DOHH2 (cell line): Measurements from ENCODE around the gene HSPA6.
A peak's percentile ranks its signal among the peaks of the same experiment; 100 is the strongest.
"Not testable (repeated sequence)": the region's sequence is repeated elsewhere in the genome, so short reads cannot be mapped to it uniquely, and the experiment has no call there.

Experiments
- H3F3A ChIP-seq: fragments of 200-600 bp; sonication (generic), shearing (Covaris generic); 2 replicates; pipeline ENCODE4 v1.6.0; 2016; ENCODE audit warnings: antibody characterized with exemption, mild to moderate bottlenecking; ENCODE audit not compliant: control insufficient read depth, insufficient read depth
- H3K27ac ChIP-seq: fragments of 200-600 bp; sonication (generic); 2 replicates; pipeline ENCODE4 v1.5.1; 2014; ENCODE audit warnings: low read depth, mild to moderate bottlenecking, low read length, moderate library complexity
- H3K27me3 ChIP-seq: fragments of 200-600 bp; sonication (generic); 2 replicates; pipeline ENCODE4 v1.6.1; 2014; ENCODE audit warnings: mild to moderate bottlenecking, low read length, mixed read lengths; ENCODE audit not compliant: control insufficient read depth
- H3K36me3 ChIP-seq: fragments of 200-600 bp; sonication (generic); 2 replicates; pipeline ENCODE4 v1.6.1; 2014; ENCODE audit warnings: mild to moderate bottlenecking, low read length, moderate library complexity, mixed read lengths; ENCODE audit not compliant: control insufficient read depth
- H3K4me1 ChIP-seq: fragments of 200-600 bp; sonication (generic); 2 replicates; pipeline ENCODE4 v1.6.1; 2014; ENCODE audit warnings: mild to moderate bottlenecking, low read length, mixed read lengths; ENCODE audit not compliant: control insufficient read depth
- H3K4me2 ChIP-seq: fragments of 200-600 bp; sonication (generic); 2 replicates; pipeline ENCODE4 v1.6.0; 2014; ENCODE audit warnings: mild to moderate bottlenecking, low read length, moderate library complexity
- H3K4me3 ChIP-seq: fragments of 200-600 bp; sonication (generic); 2 replicates; pipeline ENCODE4 v1.5.1; 2014; ENCODE audit warnings: mild to moderate bottlenecking, low read length, mixed read lengths
- H3K79me2 ChIP-seq: fragments of 200-600 bp; sonication (generic); 2 replicates; pipeline ENCODE4 v1.6.1; 2014; ENCODE audit warnings: mild to moderate bottlenecking, low read length, mixed read lengths; ENCODE audit not compliant: control insufficient read depth
- H3K9me2 ChIP-seq: fragments of 200-600 bp; sonication (generic); replicated peaks from 2 replicates; pipeline ENCODE4 v1.6.1; 2014; ENCODE audit warnings: mild to moderate bottlenecking, low read length, mixed read lengths; ENCODE audit not compliant: control insufficient read depth
- H3K9me3 ChIP-seq: fragments of 200-600 bp; sonication (generic); 2 replicates; pipeline ENCODE4 v1.6.1; 2014; ENCODE audit warnings: antibody characterized with exemption, low read length, mixed read lengths; ENCODE audit not compliant: control insufficient read depth, insufficient read depth
- H4K20me1 ChIP-seq: fragments of 200-600 bp; sonication (generic); 2 replicates; pipeline ENCODE4 v1.6.0; 2014; ENCODE audit warnings: low read depth, mild to moderate bottlenecking, antibody characterized with exemption, low read length, moderate library complexity; ENCODE audit not compliant: control insufficient read depth, insufficient read depth
- EZH2phosphoT487 ChIP-seq: fragments of 200-600 bp; sonication (generic); IDR thresholded peaks from 2 replicates; pipeline ENCODE4 v1.6.1; 2017; ENCODE audit warnings: borderline replicate concordance, mild to moderate bottlenecking, antibody characterized with exemption, low read length, moderate library complexity, mixed read lengths

Gene HSPA6

DNA sequence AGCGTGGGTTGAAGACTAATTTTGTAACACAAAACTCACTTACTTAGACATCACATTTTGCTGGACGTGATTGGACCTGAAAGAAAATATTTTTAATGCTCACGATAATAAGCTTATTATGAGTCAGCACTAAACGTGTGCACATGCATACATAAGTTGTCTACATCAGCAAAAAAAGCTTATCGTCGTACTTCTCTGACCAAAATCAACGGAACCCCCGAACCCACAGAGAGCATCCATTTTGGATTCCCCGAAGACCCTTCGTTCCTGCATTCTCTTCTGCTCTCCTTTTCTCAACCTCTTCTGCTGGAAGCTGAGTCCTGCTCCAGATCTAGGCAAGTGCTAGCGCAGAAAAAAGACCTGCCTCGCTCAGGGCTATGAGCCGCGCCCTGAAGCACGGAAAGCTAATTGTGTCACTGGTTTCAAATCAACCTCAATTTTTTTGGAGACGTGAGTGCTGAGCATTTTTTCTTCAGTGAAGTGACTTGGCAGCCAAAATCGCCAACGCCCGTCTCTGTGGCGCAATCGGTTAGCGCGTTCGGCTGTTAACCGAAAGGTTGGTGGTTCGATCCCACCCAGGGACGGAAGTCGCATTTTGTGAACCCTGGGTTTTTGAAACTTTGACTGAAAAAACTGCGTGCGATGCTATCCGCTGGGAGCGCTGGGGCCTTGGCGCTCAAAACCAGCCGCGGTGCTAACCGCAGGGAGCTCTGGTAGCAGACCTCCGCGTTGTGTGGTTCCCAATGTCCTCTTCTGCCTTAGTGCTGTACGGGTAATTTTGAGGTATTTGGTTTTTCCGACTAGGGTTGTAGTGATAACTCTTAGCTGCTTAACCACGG is 15.6 kb downstream of the HSPA6 start:
- H3K9me2 ChIP-seq, H3K9me3 ChIP-seq, H4K20me1 ChIP-seq, H3K36me3 ChIP-seq, H3F3A ChIP-seq, H3K27ac ChIP-seq, H3K79me2 ChIP-seq: not testable (repeated sequence)
- peak overlapping the region; percentile 70 for H3K4me3 ChIP-seq
- H3K27me3 ChIP-seq = peaks cover 35% of the 10 kb centered on the region
- peaks cover 14% of the 10 kb centered on the region for H3K4me1 ChIP-seq
- H3K4me2 ChIP-seq = peak overlapping the region; percentile 73
- peak; percentile 64; the same call in 1 of the 2 replicates for TF ChIP-seq EZH2phosphoT487

DNA sequence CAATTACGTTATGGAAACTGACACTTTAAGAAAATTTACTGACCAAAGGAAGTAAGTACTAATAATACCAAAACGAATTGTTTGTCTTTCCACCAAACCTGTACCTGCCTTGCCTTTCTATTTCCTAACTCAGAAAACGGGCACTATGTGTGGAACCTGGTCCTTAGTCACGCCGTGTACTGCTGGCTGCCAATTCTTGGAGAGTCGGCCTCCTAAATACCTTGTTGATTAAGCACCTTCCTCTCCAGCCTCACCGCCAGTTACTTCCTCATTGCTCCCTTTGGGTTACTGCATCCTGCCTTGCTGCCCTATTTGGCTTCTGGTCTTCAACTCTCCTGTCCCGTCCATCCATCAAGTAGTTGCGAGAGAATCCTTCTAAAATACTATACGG is 16.2 kb downstream of the HSPA6 start:
- H3K9me3 ChIP-seq, H3K9me2 ChIP-seq, H4K20me1 ChIP-seq, H3K79me2 ChIP-seq, H3F3A ChIP-seq, H3K27ac ChIP-seq, H3K36me3 ChIP-seq: not testable (repeated sequence)
- Histone ChIP-seq H3K4me3 (peak overlapping the region; percentile 70), H3K27me3 (peaks cover 35% of the 10 kb centered on the region), H3K4me1 (peaks cover 14% of the 10 kb centered on the region), H3K4me2 (peak overlapping the region; percentile 73)

GRCh38 chr1:161542091-161542559 is 17.8 kb downstream of the HSPA6 start:
- not testable (repeated sequence) for H4K20me1 ChIP-seq, H3K79me2 ChIP-seq, H3K36me3 ChIP-seq, H3K27ac ChIP-seq, H3K9me3 ChIP-seq, H3K9me2 ChIP-seq, H3F3A ChIP-seq, H3K4me3 ChIP-seq, H3K4me2 ChIP-seq
- peaks cover 14% of the 10 kb centered on the region for H3K4me1 ChIP-seq
- H3K27me3 ChIP-seq = peaks cover 35% of the 10 kb centered on the region

- H3F3A ChIP-seq, H3K4me2 ChIP-seq, H3K4me3 ChIP-seq, H3K36me3 ChIP-seq, H4K20me1 ChIP-seq, H3K27ac ChIP-seq, H3K9me3 ChIP-seq, H3K79me2 ChIP-seq, H3K9me2 ChIP-seq: not testable (repeated sequence)
- peaks cover 14% of the 10 kb centered on the region for H3K4me1 ChIP-seq
- peaks cover 35% of the 10 kb centered on the region for H3K27me3 ChIP-seq
Observed at GRCh38 chr1:161543125-161543524, 18.8 kb downstream of the HSPA6 start.

- H3K9me3 ChIP-seq, H3K9me2 ChIP-seq, H3K4me3 ChIP-seq, H3K4me1 ChIP-seq, H3K27ac ChIP-seq, H3K36me3 ChIP-seq, H3F3A ChIP-seq, H3K79me2 ChIP-seq, H3K4me2 ChIP-seq, H4K20me1 ChIP-seq: not testable (repeated sequence)
- peaks cover 23% of the 10 kb centered on the region for H3K27me3 ChIP-seq
Observed at GRCh38 chr1:161545005-161545731, 20.8 kb downstream of the HSPA6 start.

GRCh38 chr1:161547995-161548741 is 23.8 kb downstream of the HSPA6 start:
- not testable (repeated sequence) for H3F3A ChIP-seq, H3K4me3 ChIP-seq, H3K36me3 ChIP-seq, H4K20me1 ChIP-seq, H3K27ac ChIP-seq, H3K9me3 ChIP-seq, H3K79me2 ChIP-seq, H3K4me2 ChIP-seq, H3K4me1 ChIP-seq, H3K9me2 ChIP-seq, H3K27me3 ChIP-seq

DNA sequence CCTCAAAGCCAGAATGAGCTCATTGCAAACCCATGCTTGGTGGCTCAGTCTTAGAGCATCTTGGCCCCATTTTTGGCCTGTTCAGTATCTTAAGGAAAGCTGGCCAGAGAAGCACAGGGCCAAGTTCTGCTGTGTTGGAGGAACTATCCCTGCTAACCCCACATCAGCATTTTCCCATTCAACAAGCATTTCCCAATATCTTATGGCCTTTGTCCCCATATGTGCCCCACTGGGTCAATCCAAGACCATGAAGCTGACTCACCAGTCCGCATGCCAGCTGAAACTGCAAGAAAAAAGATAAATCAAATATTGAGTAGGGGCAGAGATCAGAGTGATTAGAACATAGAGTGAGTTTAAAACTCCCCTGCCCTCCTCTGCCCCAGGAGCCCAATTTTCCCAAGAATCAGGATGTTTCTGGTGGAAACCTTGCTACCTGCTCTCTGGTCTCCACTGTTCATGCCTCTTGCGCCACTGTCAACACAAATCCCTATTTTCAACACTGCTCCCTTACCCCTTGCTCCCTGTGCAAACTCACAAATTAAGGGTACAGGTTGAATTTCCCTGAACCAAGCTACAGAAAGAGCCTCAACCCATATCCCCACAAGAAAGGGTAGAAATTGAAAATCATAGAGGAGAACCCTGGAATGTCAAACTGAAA is 24.5 kb downstream of the HSPA6 start:
- not testable (repeated sequence) for H3K27me3 ChIP-seq, H3F3A ChIP-seq, H3K4me3 ChIP-seq, H3K4me2 ChIP-seq, H3K27ac ChIP-seq, H3K9me3 ChIP-seq, H3K4me1 ChIP-seq, H3K36me3 ChIP-seq, H4K20me1 ChIP-seq, H3K79me2 ChIP-seq, H3K9me2 ChIP-seq
